ENCODE measurements around the gene GGN.

Gene GGN

DNA sequence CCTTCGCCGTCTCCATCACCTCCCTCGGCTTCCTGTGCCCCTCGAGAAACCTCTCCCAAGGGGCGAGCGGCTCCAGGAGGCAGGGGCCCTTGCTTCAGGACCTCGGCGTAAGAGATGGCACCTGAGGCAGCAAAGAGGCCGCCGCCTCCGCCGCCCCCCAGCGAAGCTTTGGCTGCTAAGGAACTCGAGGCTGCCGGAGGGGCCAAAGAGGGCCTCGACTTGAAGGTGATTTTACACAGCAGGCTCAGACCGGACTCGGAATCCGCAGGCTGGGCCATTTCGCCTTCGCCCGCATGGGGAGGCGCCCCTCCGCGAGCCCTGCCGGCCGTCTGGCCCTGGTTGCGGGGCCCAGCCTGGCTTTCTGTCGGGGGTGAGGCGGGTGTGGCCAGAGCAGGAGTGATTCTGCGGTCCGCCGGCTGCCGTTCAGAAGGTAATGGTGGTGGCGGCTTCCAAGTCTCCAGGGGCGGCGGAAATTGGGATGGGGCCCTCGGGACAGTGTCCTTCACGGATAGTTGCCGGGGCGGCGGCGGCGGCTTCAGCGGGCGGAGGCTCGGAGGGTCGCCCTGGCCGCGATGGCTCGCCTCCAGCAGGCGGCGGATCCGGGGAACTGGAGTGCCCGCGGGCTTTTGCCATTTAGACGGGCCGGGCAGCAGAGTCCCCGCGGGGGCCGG is 1.4 kb downstream of the GGN start:
- no peak overlapping the region for H3K4me3 ChIP-seq (ENCODE audit: low read depth, low read length)
- no peak for TF ChIP-seq CTCF (IDR thresholded peaks at IDR 0.05; ENCODE audit: borderline replicate concordance, insufficient read depth, low read depth, low read length)

- no peak for TF ChIP-seq CTCF (IDR thresholded peaks at IDR 0.05; ENCODE audit: borderline replicate concordance, insufficient read depth, low read depth, low read length)
- H3K4me3 ChIP-seq (ENCODE audit: low read depth, low read length): no peak overlapping the region
These were observed 2.0 kb downstream of the GGN start for GRCh38 chr19:38385804-38386257.

- no peak for TF ChIP-seq CTCF (IDR thresholded peaks at IDR 0.05; ENCODE audit: borderline replicate concordance, insufficient read depth, low read depth, low read length)
- no peak overlapping the region for H3K4me3 ChIP-seq (ENCODE audit: low read depth, low read length)
These were observed 2.6 kb downstream of the GGN start for GRCh38 chr19:38385057-38385803.

- no peak overlapping the region for H3K4me3 ChIP-seq (ENCODE audit: low read depth, low read length)
- TF ChIP-seq CTCF (IDR thresholded peaks at IDR 0.05; ENCODE audit: borderline replicate concordance, insufficient read depth, low read depth, low read length): no peak
These were observed 3.4 kb downstream of the GGN start for GRCh38 chr19:38384209-38385027.

- TF ChIP-seq CTCF (IDR thresholded peaks at IDR 0.05; ENCODE audit: borderline replicate concordance, insufficient read depth, low read depth, low read length): no peak
- no peak overlapping the region for H3K4me3 ChIP-seq (ENCODE audit: low read depth, low read length)
These were observed 4.1 kb downstream of the GGN start for GRCh38 chr19:38383743-38384142.

GRCh38 chr19:38383184-38383583 is 4.7 kb downstream of the GGN start:
- no peak for TF ChIP-seq CTCF (IDR thresholded peaks at IDR 0.05; ENCODE audit: borderline replicate concordance, insufficient read depth, low read depth, low read length)
- no peak overlapping the region for H3K4me3 ChIP-seq (ENCODE audit: low read depth, low read length)
